Natural killer cell (primary cell): Measurements from ENCODE around the gene UFM1. TPM values are rescaled to one million over a fixed set of nuclear protein-coding genes. Genes with fewer than 3 reads are reported as not detected.

ENCODE experiments used
- ATAC-seq, 3 donors: fragments of 150-1000 bp in 2 of 3; fragments of 200-7000 bp in 1 of 3; cut with Tn5 transposase; 1 replicate in 1 of 3; 2 replicates in 2 of 3; pipeline ENCODE4 v1.10.0; 2021; ENCODE audit warnings: mild to moderate bottlenecking in 2 of 3, moderate library complexity in 2 of 3
- DNase-seq, 2 donors: peaks; one replicate each; pipeline versions ENCODE4 v3.0.0 to v3.0.0-alpha.2; 2013 to 2021; ENCODE audit warnings: mixed read lengths in 1 of 2
- H3K27ac ChIP-seq: one replicate; pipeline ENCODE4 v1.5.1; 2013; ENCODE audit warnings: mild to moderate bottlenecking, low read length
- H3K27me3 ChIP-seq: one replicate; pipeline ENCODE4 v1.6.1; 2013; ENCODE audit warnings: low read length; ENCODE audit not compliant: control insufficient read depth, insufficient read depth
- H3K36me3 ChIP-seq: one replicate; pipeline ENCODE4 v1.6.1; 2013; ENCODE audit warnings: low read length; ENCODE audit not compliant: control insufficient read depth, insufficient read depth
- H3K4me1 ChIP-seq: one replicate; pipeline ENCODE4 v1.6.1; 2013; ENCODE audit warnings: low read length; ENCODE audit not compliant: control insufficient read depth, insufficient read depth
- H3K4me3 ChIP-seq: one replicate; pipeline ENCODE4 v1.5.1; 2013; ENCODE audit warnings: low read length
- H3K9me3 ChIP-seq: one replicate; pipeline ENCODE4 v1.6.1; 2013; ENCODE audit warnings: low read length; ENCODE audit not compliant: control insufficient read depth, insufficient read depth
- H3K27ac Mint-ChIP-seq, 2 donors: one replicate each; pipeline ENCODE4 v1.8.0; 2022; ENCODE audit warnings: mild to moderate bottlenecking in 2 of 2, mixed read lengths in 2 of 2, moderate library complexity in 1 of 2
- H3K27me3 Mint-ChIP-seq, 2 donors: one replicate each; pipeline ENCODE4 v1.8.0; 2022; ENCODE audit warnings: low read depth in 2 of 2, mixed read lengths in 2 of 2
- H3K36me3 Mint-ChIP-seq: one replicate; pipeline ENCODE4 v1.8.0; 2022; ENCODE audit warnings: mixed read lengths
- H3K4me1 Mint-ChIP-seq, 2 donors: one replicate each; pipeline ENCODE4 v1.8.0; 2022; ENCODE audit warnings: mixed read lengths in 2 of 2
- H3K4me3 Mint-ChIP-seq: one replicate; pipeline ENCODE4 v1.8.0; 2022; ENCODE audit warnings: mild to moderate bottlenecking, moderate library complexity, mixed read lengths
- H3K9me3 Mint-ChIP-seq, 2 donors: one replicate each; pipeline ENCODE4 v1.8.0; 2022; ENCODE audit warnings: mixed read lengths in 2 of 2
- CTCF ChIP-seq: fragments of 200-600 bp; IDR thresholded peaks from one replicate; pipeline ENCODE4 v1.8.0; 2022; ENCODE audit warnings: antibody characterized with exemption
- WGBS: methylation state at CpG from one replicate; pipeline ENCODE4 v1.1.7; 2013; ENCODE audit warnings: missing lambda C conversion rate; ENCODE audit not compliant: insufficient coverage; 5-methylcytosine and 5-hydroxymethylcytosine counted together
- intact Hi-C: fragments of 100-400 bp; cut with micrococcal nuclease; formaldehyde crosslinking; loops from one replicate; pipeline ENCODE4 v1.14.2; 2022
- total RNA-seq, 4 donors: library from RNA; stranded (reverse); fragments of 120-200 nt in 1 of 4; gene quantifications; one replicate each; pipeline versions ENCODE4 v1.2.3 to v1.2.4, GENCODE V29; 2013 to 2022

The UFM1 gene
- total RNA-seq, 3 donors from 2014 or later (not counting 1 experiment from before 2014, with no cell fraction given): 76.3 to 84.3 (median 84.1) TPM

GRCh38 chr13:38348861-38349389 lies 726 bp upstream of the UFM1 start:
- H3K36me3 Mint-ChIP-seq: no peaks in the 10 kb centered on the region
- Histone ChIP-seq H3K27ac (peak overlapping the region; percentile 87), H3K4me3 (peak overlapping the region; percentile 87), H3K4me1 (peaks cover 8% of the 10 kb centered on the region), H3K36me3 (peaks cover 6% of the 10 kb centered on the region), H3K9me3 (no peaks in the 10 kb centered on the region), H3K27me3 (no peaks in the 10 kb centered on the region)
- peaks cover 38 to 42% of the 10 kb centered on the region in 2 donors for H3K4me1 Mint-ChIP-seq
- H3K9me3 Mint-ChIP-seq: no peaks in the 10 kb centered on the region
- peaks cover 8 to 9% of the 10 kb centered on the region in 2 donors for H3K27me3 Mint-ChIP-seq
- peak in 1 of 3 donors; percentile 3 for ATAC-seq
- peak overlapping the region; percentile 98 for H3K4me3 Mint-ChIP-seq
- 0% methylated on average over 12 of the region's 15 CpGs for WGBS
- intact Hi-C loops: loop anchor here (5.0 kb wide), 1 partner anchor 688 kb away; the partner anchor contains the start of genes NHLRC3 and PROSER1
- no peak for TF ChIP-seq CTCF
- H3K27ac Mint-ChIP-seq: peak overlapping the region; percentile 98
- peak in 1 of 2 donors; percentile 50 for DNase-seq

DNA sequence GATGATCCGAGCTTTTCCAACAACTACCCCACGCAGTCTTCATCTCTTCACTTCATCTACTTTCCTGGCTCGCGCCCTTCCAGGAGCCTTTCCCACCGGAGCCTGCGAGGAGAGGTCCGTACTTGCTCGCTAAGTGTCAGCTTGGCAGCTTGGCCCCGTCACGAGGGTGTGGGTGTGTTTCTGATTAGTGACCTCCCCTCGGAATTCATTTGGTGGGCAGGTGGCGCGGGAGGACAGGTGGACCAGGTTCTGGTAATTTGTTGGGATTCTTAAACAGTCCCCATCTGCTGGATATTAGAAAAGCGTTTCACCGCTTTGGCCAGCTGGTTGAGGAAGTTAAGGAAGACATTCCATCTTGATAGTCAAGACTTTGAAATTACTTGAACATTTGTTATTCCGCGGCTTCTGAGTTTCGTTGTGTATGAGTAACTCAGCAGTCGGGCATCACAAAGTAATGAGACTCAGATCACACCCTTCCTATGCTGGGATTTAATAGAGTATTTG lies 515 bp downstream of the UFM1 start:
- Mint-ChIP-seq H3K9me3 (no peaks in the 10 kb centered on the region), H3K4me1 (peaks cover 38 to 42% of the 10 kb centered on the region in 2 donors), H3K36me3 (no peaks in the 10 kb centered on the region), H3K27ac (peak overlapping the region; percentile 98), H3K4me3 (peak overlapping the region; percentile 98), H3K27me3 (peaks cover 8 to 9% of the 10 kb centered on the region in 2 donors)
- DNase-seq (peak; percentile 49 to 58), ATAC-seq (peak; percentile 20 to 31 (median 26))
- intact Hi-C loops: no loop called here
- peaks cover 16% of the 10 kb centered on the region for H3K36me3 ChIP-seq
- H3K9me3 ChIP-seq: no peaks in the 10 kb centered on the region
- 2% methylated on average over 19 of the region's 19 CpGs for WGBS
- H3K27me3 ChIP-seq: no peaks in the 10 kb centered on the region
- peak overlapping the region; percentile 87 for H3K27ac ChIP-seq
- H3K4me1 ChIP-seq: peaks cover 8% of the 10 kb centered on the region
- H3K4me3 ChIP-seq: peak overlapping the region; percentile 87
- no peak for TF ChIP-seq CTCF

DNA sequence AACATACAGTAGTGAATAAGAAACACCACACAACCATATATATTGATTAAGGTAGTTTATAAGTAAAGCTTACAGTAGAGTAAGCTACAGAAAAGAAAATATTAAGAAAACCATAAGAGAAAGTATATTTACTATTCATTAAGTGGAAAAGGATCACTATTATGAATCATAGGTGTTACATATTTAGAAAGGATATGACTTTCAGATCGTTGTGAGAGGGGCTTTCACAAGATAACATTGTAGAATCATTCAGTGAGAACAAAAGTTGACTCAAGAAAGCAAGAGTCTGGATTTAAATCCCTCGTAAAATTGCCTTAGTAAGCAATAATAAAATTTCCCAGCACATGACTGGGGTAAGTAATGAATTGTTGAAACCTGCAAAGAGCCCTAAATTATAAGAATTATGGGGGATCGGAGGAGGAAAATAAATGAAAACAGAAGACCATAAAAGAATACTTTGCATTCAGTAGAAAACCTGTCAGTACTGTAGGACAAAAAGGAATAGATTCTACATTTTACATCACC lies 6.0 kb downstream of the UFM1 start:
- intact Hi-C loops: no loop called here
- Histone ChIP-seq H3K4me3 (no peak overlapping the region), H3K9me3 (no peaks in the 10 kb centered on the region), H3K27me3 (no peaks in the 10 kb centered on the region), H3K36me3 (peaks cover 47% of the 10 kb centered on the region), H3K4me1 (no peaks in the 10 kb centered on the region), H3K27ac (no peak overlapping the region)
- no peak for DNase-seq
- peak overlapping the region; percentile 22 to 23 for H3K27ac Mint-ChIP-seq
- no peak for ATAC-seq
- no peaks in the 10 kb centered on the region for H3K9me3 Mint-ChIP-seq
- H3K4me1 Mint-ChIP-seq: peaks cover 19 to 21% of the 10 kb centered on the region in 2 donors
- H3K4me3 Mint-ChIP-seq: no peak overlapping the region
- TF ChIP-seq CTCF: no peak
- WGBS: 50% methylated on average over 1 of the region's 3 CpGs
- no peaks in the 10 kb centered on the region for H3K27me3 Mint-ChIP-seq
- H3K36me3 Mint-ChIP-seq: peaks cover 7% of the 10 kb centered on the region
